ENCODE measurements around the gene ATG4B. TPM values are rescaled to one million over a fixed set of nuclear protein-coding genes. Genes with fewer than 3 reads are reported as not detected.

ATG4B gene
- total and polyA plus RNA-seq, 2 of the 4 experiments (the other 2 are of a cell fraction), result 113 to 146 TPM

DNA sequence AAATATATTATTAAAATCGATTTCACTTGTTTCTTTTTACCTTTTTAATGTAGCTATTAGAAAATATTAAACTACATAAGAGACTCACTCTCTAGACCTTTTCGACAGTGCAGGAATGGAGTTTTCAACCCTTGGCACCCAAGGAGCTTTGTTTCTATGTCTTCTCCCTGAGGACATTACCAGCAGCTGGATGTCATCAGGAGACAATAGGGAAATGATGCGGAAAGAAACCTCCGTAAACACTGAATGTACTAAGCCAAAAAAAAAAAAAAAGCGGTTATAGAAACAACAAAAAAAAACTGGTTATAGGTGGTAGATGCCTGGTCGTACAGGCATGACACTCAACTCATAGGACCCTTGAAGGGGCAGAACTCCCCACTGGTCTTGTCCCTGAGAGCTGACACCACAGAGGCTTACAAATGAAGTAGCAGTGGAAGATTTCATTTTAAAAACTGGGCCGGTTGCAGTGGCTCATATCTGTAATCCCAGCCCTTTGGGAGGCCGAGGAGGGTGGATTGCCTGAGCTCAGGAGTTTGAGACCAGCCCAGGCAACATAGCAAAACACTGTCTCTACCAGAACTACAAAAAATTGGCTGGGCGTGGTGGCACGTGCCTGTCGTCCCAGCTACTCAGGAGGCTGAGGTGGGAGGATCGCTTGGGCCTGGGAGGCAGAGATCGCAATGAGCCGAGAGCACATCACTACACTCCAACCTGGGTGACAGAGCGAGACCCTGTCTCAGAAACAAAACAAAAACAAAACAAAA lies 24.3 kb upstream of the ATG4B start (continued):
- no peak for TF ChIP-seq BHLHE40 (IDR thresholded peaks at IDR 0.05; ENCODE audit: low read depth, low read length)

DNA sequence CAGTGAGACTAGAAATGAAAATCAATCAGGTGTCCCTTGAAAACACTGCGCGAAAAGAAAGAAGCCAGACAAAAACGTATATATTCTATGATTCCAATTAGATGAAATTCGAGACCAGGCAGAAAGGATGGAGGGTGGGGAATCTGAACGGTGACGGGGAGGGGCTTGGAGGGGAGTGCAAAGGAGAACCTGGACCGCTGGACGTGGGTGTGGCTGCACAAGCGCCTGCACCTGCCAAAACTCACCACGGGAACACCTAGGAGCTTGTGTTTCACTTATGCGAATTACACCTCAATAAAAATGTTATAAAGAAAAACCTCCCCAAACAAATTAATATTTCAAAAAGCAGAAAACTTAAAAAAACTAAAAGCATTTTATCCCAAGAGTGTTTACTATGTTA lies 22.5 kb upstream of the ATG4B start:
- H3K23ac ChIP-seq (ENCODE audit: low read depth, low read length), result no peak overlapping the region
- dilution Hi-C loops (cut with HindIII; ENCODE audit: low sequenced_read_pairs, unreplicated experiment) (no loop called here), in situ Hi-C loops (cut with MboI; ENCODE audit: low sequenced_read_pairs) (no loop called here), intact Hi-C loops (cut with micrococcal nuclease) (no loop called here)
- no peak overlapping the region for H4K91ac ChIP-seq (ENCODE audit: insufficient read depth, low read depth, low read length)
- no peak for ATAC-seq (ENCODE audit: low read depth)
- no peak overlapping the region for H2BK15ac ChIP-seq (ENCODE audit: low read depth, low read length)
- no peak for TF ChIP-seq FOS (IDR thresholded peaks at IDR 0.05; ENCODE audit: low read depth, low read length)
- no peak for TF ChIP-seq RAD21 (IDR thresholded peaks at IDR 0.05; ENCODE audit: low read length)
- no peak for TF ChIP-seq RFX5 (IDR thresholded peaks at IDR 0.05; ENCODE audit: low read depth, low read length)
- TF ChIP-seq CEBPB (IDR thresholded peaks at IDR 0.05; ENCODE audit: low read depth, low read length), result no peak
- TF ChIP-seq NFE2L2 (IDR thresholded peaks at IDR 0.05; ENCODE audit: low read depth, low read length), result no peak
- TF ChIP-seq BHLHE40 (IDR thresholded peaks at IDR 0.05; ENCODE audit: low read depth, low read length), result no peak
- TF ChIP-seq, protein P1, sequence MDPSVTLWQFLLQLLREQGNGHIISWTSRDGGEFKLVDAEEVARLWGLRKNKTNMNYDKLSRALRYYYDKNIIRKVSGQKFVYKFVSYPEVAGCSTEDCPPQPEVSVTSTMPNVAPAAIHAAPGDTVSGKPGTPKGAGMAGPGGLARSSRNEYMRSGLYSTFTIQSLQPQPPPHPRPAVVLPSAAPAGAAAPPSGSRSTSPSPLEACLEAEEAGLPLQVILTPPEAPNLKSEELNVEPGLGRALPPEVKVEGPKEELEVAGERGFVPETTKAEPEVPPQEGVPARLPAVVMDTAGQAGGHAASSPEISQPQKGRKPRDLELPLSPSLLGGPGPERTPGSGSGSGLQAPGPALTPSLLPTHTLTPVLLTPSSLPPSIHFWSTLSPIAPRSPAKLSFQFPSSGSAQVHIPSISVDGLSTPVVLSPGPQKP (IDR thresholded peaks at IDR 0.05; ENCODE audit: borderline replicate concordance, low read depth, low read length), result no peak
- H3K27me3 ChIP-seq (ENCODE audit: control insufficient read depth, insufficient read depth, low read length), result no peaks in the 10 kb centered on the region
- H3K9me1 ChIP-seq (ENCODE audit: insufficient read depth, low read length), result peaks cover 19% of the 10 kb centered on the region
- peaks cover 48% of the 10 kb centered on the region for H4K20me1 ChIP-seq (ENCODE audit: insufficient read depth, low read length)
- no peaks in the 10 kb centered on the region for H3K9me3 ChIP-seq (ENCODE audit: control insufficient read depth, insufficient read depth, low read length)
- no peak overlapping the region for H2AFZ ChIP-seq (replicated peaks; ENCODE audit: low read length, poor library complexity)
- H3K79me1 ChIP-seq (ENCODE audit: low read depth in 1 of 2, low read length in 2 of 2), result peaks cover 41 to 85% of the 10 kb centered on the region in 2 experiments
- no peak overlapping the region for H2BK5ac ChIP-seq (ENCODE audit: low read depth, low read length, poor library complexity, severe bottlenecking)
- no peak overlapping the region for H3K56ac ChIP-seq (ENCODE audit: extremely low read depth, insufficient read depth, low read length)
- no peak overlapping the region for H4K8ac ChIP-seq (ENCODE audit: low read depth in 2 of 2, low read length in 2 of 2)
- no peak overlapping the region for H3K27ac ChIP-seq (ENCODE audit: insufficient read depth, low read length)
- H2BK120ac ChIP-seq (ENCODE audit: low read depth, low read length), result no peak overlapping the region
- no peak for DNase-seq
- no peak overlapping the region for H2AK9ac ChIP-seq (replicated peaks; ENCODE audit: low read depth, low read length, poor library complexity)
- no peak overlapping the region for H3K4ac ChIP-seq (ENCODE audit: low read depth, low read length)
- H3K18ac ChIP-seq (ENCODE audit: low read depth, low read length), result no peak overlapping the region
- H3K14ac ChIP-seq (replicated peaks; ENCODE audit: low read depth, low read length), result no peak overlapping the region
- no peak overlapping the region for H3K4me2 ChIP-seq (ENCODE audit: low read depth, low read length)
- POLR2A ChIA-PET (ENCODE audit: unreplicated experiment), result no interaction called here
- H2BK20ac ChIP-seq (ENCODE audit: low read depth, low read length), result no peak overlapping the region
- H3K4me3 ChIP-seq (ENCODE audit: insufficient read depth, low read depth, low read length), result no peak overlapping the region
- no CpG with 5 or more reads among the region's 11 CpGs for WGBS, 2 experiments (ENCODE audit: extremely low coverage in 2 of 2, insufficient read length in 1 of 2)
- no TSS peak for BruUV-seq (replicated peaks)
- H3K9ac ChIP-seq (ENCODE audit: low read depth, low read length), result no peak overlapping the region
- H3K36me3 ChIP-seq (ENCODE audit: control insufficient read depth, insufficient read depth, low read length), result peaks cover 9% of the 10 kb centered on the region
- CTCF ChIA-PET, result no interaction called here
- H3K4me1 ChIP-seq (ENCODE audit: control insufficient read depth, insufficient read depth, low read length), result peaks cover 11% of the 10 kb centered on the region
- no peak overlapping the region for H4K5ac ChIP-seq (ENCODE audit: low read depth, low read length)
- no peak overlapping the region for H2AK5ac ChIP-seq (ENCODE audit: low read depth, low read length)
